ENCODE results near the gene GPR89A.
"Not testable (repeated sequence)": the region's sequence is repeated elsewhere in the genome, so short reads cannot be mapped to it uniquely, and the experiment has no call there.

GPR89A gene

GRCh38 chr1:145607833-145608733 lies at the start of gene GPR89A:
Gene GPR89A, plus strand, starts transcription at chr1:145607988. Its CDS starts 146 bp downstream, at chr1:145608134.
- peak; percentile 97 to 98 for DNase-seq

GRCh38 chr1:145586820-145587219 lies 21.0 kb upstream of the GPR89A start:
- DNase-seq = not testable (repeated sequence)

- DNase-seq = peak; percentile 64 to 72
Observed at GRCh38 chr1:145590806-145591205, 17.0 kb upstream of the GPR89A start.

DNA sequence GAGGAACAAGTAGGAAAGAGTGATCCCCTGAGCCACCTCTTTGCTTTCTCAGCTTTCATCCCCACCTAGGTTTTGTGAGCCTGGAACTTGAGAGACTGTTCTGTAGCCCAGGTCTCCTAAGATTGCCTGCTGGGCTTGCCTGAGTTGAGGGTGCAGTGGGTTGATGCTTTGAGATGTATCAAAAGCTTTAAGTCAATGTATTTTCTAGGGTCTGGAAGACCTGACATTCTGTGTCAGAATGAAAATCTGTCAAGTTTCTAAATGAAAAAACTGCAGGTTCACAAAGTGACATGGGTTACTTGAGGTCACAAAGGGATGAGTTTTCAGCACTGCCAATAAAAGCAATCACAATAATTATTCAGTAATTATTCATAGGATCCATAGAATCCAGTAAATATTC lies 15.4 kb upstream of the GPR89A start:
- DNase-seq = peak; percentile 21 to 26

DNA sequence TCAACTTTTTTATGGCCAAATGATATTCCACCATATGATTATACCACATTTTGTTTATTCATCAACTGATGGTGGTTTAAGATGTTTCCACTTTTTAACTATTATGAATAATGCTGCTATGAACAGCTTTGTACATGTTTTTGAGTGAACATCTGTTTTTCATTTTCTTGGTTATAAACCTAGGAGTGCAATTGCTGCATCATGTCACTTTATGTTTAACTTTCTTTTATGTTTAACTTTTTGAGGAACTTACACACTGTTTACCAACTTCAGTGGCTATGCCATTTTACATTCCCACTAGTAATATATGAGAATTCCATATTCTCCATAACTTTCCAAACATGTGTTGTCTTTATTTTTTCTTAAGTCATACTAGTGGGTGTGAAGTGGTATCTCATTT lies 12.4 kb upstream of the GPR89A start:
- DNase-seq = not testable (repeated sequence)

- DNase-seq = not testable (repeated sequence)
Observed at GRCh38 chr1:145596236-145596635, 11.6 kb upstream of the GPR89A start.

GRCh38 chr1:145599426-145599825 lies 8.4 kb upstream of the GPR89A start:
- DNase-seq = not testable (repeated sequence)

- no peak for DNase-seq
Observed at GRCh38 chr1:145601593-145601992, 6.2 kb upstream of the GPR89A start.

GRCh38 chr1:145606840-145607239 lies 948 bp upstream of the GPR89A start:
- DNase-seq = not testable (repeated sequence)

DNA sequence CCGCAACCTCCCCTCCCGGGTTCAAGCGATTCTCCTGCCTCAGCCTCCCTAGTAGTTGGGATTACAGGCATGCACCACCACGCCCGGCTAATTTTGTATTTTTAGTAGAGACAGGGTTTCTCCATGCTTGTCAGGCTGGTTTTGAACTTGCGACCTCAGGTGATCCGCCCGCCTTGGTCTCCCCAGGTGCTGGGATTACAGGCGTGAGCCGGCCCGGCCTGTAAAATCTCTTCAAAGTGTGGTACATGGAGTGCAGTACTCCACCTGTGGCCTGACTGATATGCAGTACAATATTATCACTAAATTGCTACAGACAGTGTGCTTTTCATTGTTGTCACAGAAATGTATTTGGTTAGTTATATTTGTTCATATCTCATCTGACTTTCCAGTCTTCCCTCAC lies 499 bp upstream of the GPR89A start:
- not testable (repeated sequence) for DNase-seq

DNA sequence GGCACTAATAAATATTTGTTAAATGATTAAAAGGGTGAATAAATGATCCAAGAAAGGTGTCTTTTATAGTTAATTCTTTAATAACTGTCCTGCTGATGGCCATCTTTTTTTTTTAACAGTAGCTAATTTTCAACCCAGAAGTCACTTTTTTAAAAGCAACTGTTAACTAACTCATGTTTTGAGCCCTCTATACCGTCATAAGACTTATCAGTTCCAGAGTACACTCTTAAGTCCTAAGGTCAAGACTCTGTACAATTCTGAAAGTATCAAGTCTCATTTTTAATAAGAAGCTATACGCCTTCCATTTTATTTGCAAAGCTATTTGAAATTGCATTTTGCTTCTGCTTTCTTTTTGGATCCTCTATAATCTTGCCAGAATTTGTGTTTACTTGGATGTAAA lies 3.0 kb downstream of the GPR89A start:
- DNase-seq = not testable (repeated sequence)

DNA sequence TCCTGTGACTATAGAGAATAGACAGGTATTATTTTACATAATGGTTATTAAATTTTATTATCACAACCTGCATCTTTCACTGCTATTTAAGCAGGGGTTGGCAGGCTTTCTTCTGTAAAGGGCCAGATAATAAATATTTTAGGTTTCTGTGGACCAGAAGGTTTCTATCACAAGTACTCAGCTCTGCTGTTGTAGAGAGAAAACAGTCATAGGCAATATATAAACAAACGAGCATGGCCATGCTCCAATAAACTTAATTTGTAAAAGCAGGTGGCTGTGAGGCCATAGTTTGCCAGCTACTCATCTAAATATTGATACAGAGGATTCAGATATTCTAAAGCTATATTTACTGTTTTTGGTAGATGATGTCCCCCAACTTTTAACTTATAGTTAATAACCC lies 12.3 kb downstream of the GPR89A start:
- not testable (repeated sequence) for DNase-seq

DNA sequence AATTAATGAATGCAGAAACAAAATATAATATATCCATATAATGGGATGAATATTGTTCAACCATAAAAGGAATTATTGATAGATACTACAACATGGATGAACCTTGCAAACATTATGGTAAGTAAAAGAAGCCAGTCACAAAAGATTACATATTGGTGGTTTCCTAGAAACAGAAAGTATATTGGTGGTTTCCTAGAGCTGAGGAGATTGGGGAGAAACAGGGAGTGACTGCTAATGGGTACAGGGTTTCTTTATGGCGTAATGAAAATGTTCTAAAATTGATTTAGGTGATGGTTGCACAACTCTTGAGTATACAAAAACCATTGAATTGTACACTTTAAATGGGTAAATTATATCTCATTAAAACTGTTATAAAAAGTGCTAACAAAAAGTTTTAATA lies 14.4 kb downstream of the GPR89A start:
- not testable (repeated sequence) for DNase-seq

DNA sequence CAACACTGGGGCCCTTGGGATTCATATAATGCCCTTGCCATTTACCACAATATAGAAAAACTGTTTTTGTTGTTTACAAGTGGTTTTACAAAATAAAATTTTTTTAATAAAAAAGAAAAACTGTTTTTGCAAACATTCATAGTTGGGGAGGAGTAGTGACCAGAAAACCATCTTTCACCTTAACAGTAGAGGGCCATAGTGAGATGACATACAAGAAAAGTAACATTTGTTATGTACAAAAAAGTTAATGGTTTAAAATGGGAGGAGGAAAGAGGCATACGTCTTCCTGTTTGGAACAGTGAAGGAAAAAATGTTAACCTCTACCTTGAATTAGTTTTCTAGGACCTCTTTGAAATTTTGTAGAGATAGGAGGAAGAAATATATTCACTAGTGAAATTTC lies 28.4 kb downstream of the GPR89A start:
- not testable (repeated sequence) for DNase-seq

DNA sequence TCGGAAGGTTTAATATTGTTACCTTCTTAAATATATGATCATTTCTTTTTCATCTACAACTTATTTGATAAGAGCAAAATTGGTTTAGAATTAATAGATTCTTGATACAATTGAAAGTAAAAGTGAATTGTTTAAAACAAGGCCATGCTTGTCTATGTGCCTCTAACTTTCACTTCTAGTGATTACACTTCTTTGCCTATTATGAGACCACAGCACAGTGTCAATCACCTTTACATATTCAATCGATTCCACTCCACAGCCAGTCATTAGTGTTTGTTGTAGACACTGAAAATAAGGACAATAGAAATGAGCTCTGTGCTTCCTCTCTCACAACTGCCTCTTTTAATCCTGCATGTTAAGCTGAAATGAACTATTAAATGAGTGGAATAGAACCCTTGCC lies 34.1 kb downstream of the GPR89A start:
- DNase-seq = not testable (repeated sequence)

- DNase-seq = not testable (repeated sequence)
Observed at GRCh38 chr1:145643990-145644389, 36.2 kb downstream of the GPR89A start.

GRCh38 chr1:145656245-145656943 lies 48.6 kb downstream of the GPR89A start:
- peak; percentile 22 to 29 for DNase-seq

DNA sequence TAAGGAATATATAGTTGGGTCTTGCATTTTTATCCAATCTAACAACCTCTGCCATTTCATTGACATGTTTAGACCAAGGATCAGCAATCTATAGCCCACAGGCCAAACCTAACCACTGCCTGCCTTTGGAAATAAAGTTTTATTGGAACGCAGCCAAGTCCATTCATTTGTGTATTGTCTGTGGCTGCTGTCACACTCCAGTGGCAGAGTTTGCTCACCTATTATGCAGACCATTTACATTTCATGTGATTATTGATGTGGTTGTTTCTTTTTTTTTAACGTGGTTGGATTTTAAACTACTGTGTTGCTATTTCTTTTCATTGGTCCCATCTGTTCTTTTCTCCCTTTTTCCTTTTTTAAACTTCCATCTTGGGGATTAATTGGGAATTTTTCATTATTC lies 54.7 kb downstream of the GPR89A start:
- not testable (repeated sequence) for DNase-seq

DNA sequence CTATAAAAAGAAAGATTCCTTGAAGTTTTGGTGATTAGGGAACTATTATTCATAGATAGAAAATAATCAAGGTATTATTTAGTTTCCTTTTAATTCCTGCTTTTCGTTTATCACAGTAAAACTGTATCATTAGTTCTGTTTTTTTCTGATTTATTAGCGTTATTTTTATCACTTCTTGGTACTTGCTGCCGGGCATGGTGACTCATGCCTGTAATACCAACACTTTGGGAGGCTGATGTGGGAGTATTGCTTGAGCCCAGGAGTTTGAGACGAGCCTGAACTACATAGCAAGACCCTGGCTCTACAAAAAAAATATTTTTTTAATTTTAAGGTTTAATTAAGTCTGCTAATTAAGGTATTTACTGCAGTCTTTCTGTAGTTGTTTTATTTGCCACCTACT lies 57.2 kb downstream of the GPR89A start:
- DNase-seq = not testable (repeated sequence)

- not testable (repeated sequence) for DNase-seq
Observed at GRCh38 chr1:145670995-145671745, 63.4 kb downstream of the GPR89A start.

DNA sequence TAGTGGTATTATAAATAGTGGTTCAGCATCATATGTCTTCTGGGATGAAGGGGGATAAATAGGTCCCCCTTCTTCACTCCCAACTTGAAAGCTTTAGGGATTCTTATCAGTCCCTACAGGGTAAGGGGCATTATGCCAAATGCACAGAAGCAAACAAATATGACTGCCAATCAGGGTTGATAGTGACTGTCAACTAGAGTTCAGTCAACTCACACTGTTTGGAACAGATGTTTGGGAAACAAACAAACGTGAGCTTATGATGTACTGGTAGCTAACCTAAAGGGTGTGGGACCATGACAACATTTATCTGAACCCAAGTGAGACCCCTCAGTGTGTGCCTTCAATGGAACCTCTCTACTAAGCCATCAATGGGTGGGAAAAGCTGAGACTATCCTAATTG lies 65.4 kb downstream of the GPR89A start:
- not testable (repeated sequence) for DNase-seq

GRCh38 chr1:145684858-145685257 lies 77.1 kb downstream of the GPR89A start:
- not testable (repeated sequence) for DNase-seq

DNA sequence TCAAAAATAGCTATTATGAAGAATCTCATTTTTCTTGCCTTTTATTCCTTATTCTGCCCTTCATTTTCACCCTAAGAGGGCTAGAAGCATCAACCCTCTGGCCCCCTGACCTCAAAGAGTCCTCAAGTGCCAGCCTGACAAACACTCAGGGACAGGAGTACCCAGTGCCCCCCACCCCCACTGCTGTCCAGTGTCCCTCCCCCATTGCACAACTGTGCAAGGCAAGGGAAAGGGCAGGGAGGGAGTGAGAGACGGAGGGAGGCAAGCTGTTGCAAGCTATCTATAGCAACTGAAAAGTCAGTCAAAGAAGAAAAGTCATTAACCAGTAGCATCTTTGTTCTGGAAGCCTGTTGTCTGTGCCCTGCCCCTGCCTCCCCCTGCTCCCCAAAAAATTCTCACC lies 78.3 kb downstream of the GPR89A start:
- not testable (repeated sequence) for DNase-seq
